Stimulated activated CD4-positive, alpha-beta T cell treated with anti-CD3 and anti-CD28 coated beads, Interleukin-4, amount 100 ng/mL, for 4 hours (primary cell): ENCODE results near the gene INO80.
"Not testable (repeated sequence)": the region's sequence is repeated elsewhere in the genome, so short reads cannot be mapped to it uniquely, and the experiment has no call there.

Experiments used
- DNase-seq, 2 experiments: peaks; one replicate each; pipeline ENCODE4 v3.0.0-alpha.2; 2020

The INO80 gene, protein sequence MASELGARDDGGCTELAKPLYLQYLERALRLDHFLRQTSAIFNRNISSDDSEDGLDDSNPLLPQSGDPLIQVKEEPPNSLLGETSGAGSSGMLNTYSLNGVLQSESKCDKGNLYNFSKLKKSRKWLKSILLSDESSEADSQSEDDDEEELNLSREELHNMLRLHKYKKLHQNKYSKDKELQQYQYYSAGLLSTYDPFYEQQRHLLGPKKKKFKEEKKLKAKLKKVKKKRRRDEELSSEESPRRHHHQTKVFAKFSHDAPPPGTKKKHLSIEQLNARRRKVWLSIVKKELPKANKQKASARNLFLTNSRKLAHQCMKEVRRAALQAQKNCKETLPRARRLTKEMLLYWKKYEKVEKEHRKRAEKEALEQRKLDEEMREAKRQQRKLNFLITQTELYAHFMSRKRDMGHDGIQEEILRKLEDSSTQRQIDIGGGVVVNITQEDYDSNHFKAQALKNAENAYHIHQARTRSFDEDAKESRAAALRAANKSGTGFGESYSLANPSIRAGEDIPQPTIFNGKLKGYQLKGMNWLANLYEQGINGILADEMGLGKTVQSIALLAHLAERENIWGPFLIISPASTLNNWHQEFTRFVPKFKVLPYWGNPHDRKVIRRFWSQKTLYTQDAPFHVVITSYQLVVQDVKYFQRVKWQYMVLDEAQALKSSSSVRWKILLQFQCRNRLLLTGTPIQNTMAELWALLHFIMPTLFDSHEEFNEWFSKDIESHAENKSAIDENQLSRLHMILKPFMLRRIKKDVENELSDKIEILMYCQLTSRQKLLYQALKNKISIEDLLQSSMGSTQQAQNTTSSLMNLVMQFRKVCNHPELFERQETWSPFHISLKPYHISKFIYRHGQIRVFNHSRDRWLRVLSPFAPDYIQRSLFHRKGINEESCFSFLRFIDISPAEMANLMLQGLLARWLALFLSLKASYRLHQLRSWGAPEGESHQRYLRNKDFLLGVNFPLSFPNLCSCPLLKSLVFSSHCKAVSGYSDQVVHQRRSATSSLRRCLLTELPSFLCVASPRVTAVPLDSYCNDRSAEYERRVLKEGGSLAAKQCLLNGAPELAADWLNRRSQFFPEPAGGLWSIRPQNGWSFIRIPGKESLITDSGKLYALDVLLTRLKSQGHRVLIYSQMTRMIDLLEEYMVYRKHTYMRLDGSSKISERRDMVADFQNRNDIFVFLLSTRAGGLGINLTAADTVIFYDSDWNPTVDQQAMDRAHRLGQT (N-terminal part only)

DNA sequence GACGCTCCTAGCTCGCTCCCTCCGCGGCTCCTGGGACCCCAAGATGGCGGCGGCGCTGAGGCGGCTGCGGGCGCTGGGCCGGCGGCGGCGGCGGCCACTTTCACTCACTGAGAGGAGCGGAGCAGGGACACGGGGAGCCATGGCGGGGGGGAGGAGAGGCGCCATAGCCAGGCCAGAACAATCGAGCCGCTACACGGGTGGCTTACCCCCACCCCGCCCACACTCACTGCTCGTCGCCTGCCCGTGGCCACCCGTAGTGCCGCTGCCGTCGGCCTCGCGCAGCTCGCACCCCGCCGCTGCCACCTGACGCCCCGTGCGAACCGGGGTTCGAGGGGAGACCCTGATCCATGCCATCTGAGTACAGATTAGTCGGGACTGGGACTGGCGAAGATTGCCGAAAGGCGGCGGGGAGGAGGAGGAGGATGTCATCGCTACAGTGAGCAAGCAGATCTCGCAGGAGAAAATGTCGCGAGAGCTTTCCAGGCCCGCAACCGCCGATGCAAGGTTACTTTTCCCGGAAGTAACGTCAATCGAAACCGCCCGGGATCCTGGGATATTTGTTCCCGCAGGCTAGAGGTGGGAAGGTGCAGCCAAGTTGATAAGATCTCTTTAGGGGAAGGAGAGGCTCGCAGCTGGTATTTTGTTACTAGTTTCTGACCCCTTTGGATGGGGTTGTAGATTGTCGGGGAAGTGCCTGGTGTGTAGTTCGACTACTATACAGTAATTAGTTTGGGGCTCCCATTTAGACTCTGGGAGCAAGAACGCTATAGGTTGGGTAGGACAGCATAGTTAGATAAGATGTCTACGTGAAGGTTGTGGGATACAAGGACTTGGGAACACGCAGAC, at the start of gene INO80:
Gene INO80, minus strand, starts transcription at position 165 of the 846 bp plus-strand sequence. CDS start 19,970 bp downstream, outside the sequence.
- DNase-seq: peak; percentile 94 to 96

DNA sequence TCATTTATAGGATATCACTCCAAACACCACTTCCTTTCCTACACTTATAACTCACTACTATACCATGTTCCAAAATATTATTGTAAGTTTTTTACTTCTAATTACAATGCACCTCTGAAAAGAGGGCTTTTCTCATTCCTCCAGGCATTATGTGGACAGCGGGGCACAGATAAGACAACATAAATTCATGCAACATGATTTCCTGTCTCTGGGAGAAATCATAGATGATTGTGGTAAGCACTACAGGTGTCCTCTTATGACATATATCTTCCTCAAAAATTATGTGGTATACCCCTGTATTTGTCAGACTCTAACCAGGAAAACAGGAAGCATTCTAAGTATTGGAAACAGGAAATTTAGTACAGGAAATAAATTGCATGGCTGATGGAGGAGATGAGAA, 45.7 kb upstream of the INO80 start:
- DNase-seq: no peak

DNA sequence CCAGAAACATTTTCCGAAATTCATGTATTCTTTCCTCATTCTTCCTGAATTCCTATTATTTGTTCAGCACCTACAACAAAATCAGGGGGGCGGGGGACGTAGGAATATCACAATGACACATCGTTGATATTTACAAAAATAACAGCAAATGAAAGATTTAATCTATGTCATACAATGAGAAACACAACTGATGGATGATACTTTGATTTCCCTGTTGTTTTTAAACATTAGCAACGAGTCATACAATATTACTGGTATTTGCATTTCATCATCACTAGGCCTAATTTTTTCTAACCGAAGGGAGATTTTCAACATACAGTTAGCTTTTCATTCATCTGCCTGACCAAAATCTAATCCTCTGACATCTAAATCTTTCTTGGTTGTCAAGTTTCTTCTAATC, 45.3 kb upstream of the INO80 start:
- no peak for DNase-seq

DNA sequence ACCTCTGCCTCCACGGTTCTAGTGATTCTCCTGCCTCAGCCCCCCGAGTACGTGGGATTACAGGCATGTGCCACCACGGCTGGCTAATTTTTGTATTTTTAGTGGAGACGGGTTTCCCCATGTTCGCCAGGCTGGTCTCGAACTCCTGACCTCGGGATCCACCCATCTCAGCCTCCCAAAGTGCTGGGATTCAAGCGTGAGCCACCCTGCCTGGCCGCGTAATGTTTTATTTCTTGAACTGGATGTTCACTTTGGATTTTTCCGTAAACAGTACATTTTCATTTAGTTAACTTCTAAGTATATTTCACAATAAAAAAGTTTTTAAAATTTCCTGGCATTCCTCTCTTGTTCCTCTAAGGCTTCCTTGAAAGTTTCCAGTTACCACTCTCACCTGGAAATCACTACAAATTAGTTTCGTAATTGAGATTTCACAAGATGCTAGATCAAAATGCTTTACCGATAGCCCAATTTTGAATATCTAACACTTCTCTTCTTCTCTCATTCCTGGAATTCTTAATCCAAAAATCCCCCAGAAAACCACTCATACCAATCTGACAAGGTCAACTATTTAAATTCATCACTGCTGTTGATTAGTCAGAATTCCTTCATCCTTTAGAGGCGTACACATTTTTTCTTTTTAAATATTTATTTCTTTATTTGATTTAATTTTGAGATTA, 44.7 kb upstream of the INO80 start:
- DNase-seq: no peak

DNA sequence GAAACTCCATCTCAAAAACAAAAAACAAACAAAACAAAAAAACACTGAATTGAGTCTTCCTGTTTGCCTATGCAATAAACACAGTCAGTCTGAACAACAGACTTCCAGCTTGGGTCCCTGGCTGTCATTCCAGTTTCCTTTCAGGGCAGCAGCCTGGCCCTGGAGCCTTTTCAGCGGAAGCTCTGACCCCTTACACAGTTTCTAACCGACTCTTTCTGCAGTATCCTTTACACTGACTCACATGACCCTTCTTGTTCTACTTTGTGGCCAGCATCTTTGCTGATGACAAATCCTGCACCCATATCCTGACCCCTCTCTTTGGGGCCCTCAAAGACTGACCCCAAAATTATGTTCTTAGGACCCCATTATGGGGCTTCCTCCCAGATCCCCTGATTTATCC, 38.3 kb upstream of the INO80 start:
- no peak for DNase-seq

DNA sequence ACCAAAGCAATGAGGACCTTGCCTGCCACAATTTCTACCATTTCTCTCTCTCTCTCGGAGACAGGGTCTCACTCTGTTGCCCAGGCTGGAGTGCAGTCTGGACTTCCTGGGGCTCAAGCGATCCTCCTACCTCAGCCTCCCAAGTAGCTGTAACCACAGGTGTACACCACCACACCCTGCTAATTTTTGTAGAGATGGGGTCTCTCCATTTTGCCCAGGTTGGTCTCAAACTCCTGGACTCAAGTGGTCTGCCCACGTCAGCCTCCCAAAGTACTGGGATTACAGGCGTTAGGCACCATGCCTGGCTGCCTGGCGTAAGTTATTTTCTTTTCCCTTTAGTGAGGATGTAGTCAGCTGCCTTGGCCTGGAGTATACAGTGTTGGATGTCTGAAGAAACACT, 37.7 kb upstream of the INO80 start:
- no peak for DNase-seq

DNA sequence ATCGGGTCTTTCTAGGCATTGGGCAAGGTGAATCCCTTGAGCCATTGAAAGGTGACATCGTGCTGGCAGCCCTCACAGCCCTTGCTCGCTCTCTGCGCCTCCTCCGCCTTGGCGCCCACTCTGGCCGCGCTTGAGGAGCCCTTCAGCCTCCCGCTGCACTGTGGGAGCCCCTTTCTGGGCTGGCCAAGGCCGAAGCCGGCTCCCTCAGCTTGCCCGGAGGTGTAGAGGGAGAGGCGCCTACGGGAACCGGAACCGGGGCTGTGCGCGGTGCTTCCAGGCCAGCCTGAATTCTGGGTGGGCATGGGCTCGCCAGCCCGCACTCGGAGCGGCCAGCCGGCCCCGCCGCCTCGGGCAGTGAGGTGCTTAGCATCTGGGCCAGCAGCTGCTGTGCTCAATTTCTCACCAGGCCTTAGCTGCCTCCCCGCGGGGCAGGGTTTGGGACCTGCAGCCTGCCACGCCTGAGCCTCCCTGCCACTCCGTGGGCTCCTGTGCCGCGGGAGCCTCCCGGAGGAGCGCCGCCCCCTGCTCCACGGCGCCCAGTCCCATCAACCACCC, 35.4 kb upstream of the INO80 start:
- no peak for DNase-seq

DNA sequence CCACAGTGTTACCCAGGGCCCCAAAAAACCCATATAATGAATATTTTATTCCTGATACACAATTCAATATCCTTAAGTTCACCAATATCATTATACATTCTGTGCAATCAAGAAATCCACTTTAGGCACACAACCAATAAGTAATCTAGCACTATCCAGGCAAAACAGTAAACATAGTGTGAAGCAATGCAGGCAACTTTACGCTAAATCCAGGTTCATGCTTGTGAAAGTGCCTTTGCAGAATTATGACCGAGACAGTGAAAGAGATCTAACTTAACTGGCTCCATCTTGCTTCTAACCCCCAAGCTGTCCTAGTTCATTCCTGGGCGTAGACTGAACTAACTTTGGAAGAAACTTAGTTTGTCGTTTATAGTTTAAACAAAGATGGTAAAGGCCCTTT, 34.2 kb upstream of the INO80 start:
- DNase-seq: no peak

DNA sequence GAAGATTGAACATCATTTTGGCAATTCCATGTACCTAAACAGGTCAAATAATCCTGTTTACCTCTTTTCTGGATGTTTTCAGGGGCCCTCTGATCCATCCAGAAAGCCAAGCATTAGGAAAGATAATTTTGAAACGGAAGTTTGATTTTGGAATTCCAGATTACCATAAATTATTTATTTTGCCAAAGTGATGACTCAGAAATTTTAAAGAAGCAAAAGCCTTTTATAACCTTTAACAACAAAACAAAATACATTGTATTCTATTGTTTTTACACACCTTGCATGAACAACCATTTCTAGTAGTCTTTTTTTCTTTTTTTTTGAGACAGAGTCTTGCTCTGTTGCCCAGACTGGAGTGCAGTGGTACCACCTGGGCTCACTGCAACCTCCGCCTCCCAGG, 32.0 kb upstream of the INO80 start:
- no peak for DNase-seq

DNA sequence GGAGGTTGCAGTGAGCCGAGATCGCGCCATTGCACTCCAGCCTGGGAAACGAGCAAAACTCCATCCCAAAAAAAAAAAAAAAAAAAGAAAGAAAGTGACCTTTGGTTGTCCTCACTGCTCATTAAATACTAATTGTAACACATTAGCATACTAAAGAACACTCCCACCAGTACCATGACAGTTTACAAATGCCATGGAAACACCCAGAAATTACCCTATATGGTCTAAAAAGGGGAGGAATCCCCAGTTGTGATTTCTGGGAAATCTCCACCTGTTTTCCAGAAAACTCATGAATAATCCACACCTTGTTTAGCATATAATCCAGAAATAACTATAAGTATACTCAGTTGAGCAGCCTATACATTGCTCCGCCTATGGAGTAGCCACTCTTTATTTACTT, 23.5 kb upstream of the INO80 start:
- no peak for DNase-seq

DNA sequence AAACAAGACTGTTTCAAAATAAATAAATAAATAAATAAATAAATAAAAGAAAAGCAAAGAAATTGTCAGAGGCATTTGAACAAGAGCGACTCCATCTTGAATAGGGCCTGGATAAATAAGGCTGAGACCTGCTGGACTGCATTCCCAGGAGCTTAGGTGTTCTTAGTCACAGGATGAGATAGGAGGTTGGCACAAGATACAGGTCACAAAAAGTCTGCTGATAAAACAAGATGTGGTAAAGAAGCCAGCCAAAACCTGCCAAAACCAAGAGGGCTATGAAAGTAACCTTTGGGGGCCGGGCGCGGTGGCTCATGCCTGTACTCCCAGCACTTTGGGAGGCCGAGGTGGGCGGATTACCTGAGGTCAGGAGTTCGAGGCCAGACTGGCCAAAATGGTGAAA, 23.0 kb upstream of the INO80 start:
- DNase-seq: not testable (repeated sequence)

DNA sequence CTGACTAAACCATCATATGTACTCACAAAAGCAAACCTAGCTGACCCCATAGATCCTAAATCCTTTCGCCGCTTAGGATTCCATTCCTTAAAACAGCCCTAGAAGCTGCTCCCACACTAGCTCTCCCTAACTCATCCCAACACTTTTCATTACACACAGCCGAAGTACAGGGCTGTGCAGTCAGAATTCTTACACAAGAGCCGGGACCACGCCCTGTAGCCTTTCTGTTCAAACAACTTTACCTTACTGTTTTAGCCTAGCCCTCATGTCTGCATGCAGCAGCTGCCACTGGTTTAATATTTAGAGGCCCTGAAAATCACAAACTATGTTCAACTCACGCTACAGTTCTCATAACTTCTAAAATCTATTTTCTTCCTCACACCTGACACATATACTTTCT, 19.5 kb upstream of the INO80 start:
- DNase-seq: not testable (repeated sequence)

DNA sequence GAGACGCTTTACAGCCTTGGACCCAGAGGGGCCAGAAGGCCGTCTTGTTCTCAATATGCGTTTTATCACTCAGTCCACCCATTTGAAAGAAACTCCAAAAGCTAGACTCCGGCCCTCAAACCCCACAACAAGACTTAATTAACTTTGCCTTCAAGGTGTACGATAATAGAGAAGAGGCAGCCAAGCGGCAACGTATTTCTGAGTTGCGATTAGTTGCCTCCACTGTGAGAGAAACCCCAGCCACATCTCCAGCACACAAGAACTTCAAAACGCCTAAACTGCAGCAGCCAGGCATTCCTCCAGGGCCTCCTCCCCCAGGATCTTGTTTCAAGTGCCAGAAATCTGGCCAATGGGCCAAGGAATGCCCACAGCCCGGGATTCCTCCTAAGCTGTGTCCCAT, 17.4 kb upstream of the INO80 start:
- no peak for DNase-seq

DNA sequence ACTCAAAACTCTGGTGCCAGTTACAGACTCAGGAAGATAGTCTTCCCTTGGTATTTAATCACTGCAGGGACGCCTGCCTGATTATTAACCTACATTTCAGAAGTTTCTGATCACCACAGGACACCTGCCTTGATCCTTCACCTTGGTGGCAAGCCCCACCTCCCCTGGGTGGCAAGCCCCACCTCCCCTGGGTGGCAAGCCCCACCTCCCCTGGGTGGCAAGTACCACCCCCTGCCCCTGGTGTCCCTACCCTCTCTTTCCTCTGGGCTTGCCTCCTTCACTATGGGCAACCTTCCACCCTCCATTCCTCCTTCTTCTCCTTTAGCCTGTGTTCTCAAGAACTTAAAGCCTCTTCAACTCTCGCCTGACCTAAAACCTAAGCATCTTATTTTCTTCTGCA, 16.0 kb upstream of the INO80 start:
- not testable (repeated sequence) for DNase-seq

DNA sequence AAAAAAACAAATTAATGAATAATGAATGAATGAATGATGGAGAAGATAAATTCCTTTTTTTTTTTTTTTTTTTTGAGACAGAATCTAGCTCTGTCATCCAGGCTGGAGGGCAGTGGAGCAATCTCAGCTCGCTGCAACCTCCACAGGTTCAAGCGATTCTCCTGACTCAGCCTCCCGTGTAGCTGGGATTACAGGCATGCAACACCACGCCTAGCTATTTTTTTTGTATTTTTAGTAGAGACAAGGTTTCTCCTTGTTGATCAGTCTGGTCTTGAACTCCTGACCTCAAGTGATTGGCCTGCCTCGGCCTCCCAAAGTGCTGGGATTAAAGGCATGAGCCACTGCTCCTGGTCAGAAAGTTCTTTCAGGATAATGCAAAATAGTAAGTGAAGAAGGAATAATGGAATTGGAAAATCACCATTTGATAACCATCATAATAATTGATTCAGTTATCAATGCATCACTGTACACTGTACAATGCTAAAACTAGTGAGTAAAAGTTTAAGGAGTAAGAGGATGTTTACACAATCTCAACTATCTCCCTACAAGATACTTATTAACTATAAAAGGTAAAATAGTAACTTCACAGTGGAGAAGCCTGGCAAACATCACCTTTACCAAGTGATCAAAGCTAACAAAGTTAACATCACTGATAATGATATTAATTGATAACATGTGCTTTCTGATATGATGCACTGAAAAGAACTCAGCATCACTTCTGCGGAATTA, 12.3 kb upstream of the INO80 start:
- DNase-seq: no peak

DNA sequence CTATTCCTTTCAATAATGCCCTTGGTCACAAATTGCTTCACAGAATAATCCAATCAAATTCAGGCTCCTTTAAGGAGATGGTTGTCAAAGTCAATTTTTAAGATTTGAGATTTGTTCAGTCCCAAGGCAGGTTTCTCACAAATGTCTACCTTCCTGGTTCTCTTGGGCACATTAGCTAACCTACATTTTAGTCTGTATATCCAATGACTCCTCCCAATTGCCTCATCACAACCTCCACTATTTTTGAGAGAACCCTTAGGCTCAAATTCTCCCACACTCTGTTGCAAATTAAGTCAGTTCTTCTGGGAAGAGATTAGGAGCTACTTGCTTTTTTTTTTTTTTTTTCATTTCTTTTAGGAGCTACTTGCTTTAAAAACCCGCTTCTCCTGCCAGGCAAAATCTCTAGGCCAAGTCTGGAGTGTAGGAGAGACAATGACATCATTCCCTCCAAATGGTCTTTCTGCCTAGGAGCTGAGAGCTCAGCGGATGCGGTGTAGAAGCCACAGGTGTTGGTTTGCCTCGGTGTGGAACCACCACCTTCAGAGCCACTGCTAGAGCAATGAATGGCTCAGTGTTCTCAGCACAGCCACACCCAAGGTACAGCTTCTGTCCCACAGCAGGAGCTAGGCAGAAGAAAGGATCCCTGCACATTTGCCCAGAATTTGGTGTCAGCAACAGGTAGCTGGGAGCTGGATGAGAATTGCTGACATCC, 10.0 kb upstream of the INO80 start:
- no peak for DNase-seq

DNA sequence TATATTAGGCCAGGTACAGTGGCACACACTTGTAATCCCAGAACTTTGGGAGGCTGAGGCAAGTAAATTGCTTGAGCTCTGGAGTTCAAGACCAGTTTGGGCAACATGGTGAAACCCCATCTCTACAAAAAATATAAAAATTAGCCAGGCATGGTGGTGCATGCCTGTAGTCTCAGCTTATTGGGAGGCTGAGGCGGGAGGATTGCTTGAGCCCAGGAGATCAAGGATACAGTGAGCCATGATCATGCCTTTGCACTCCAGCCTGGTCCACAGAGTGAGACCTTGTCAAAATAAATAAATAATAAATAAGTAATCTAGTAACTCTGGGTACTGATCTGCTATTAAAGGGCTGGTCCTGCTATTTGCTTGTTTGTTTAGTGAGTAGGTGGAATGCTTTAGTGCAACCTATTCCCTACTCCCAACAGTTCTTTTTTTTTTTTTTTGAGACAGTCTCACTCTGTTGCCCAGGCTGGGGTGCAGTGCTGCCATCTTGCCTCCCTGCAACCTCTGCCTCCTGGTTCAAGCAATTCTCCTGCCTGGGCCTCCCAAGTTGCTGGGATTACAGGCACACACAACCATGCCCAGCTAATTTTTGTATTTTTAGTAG, 9.1 kb upstream of the INO80 start:
- no peak for DNase-seq

DNA sequence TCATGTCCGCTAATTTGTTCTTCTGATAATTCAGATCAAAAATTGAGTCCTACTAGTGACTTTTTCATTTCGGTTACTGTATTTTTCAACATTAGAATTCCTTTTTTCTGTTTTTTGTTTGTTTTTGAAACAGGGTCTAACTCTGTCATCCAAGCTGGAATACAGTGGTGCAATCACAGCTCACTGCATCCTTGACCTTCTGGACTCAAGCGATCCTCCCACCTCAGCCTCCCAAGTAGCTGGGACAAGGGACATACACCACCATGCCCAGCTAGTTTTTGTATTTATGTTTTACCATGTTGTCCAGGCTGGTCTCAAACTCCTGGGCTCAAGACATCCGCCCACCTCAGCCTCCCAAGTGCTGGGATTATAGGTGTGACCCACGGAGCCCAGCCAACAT, 8.0 kb upstream of the INO80 start:
- DNase-seq: no peak

DNA sequence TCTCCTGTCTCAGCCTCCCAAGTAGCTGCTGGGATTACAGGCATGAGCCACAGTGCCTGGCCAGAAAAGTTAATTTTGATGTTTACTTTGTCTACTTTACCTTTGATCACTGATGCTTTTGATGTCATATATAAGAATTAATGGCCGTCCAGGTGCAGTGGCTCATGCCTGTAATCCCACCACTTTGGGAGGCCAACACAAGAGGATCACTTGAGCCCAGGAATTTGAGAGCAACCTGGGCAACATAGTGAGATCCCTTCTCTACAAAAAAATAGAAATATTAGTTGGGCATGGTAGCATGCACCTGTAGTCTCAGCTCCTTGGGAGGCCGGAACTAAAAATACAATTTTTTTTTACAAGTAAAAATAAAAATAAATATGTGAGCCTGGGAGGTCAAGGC, 6.8 kb upstream of the INO80 start:
- no peak for DNase-seq

DNA sequence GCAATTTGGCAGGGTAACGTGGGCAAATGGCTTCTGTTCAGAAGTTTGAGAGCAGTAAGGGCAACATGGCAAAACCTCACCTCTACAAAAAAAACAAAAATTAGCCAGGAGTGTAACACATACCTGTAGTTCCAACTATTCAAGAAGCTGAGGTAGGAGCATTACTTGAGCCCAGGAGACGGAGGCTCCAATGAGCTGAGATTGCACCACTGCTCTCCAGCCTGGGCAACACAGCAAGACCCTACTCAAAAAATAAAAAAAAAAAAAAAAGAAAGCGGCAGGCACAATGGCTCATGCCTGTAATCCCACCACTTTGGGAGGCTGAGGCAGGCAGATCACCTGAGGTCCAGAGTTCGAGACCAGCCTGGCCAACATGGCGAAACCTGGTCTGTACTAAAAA, 5.9 kb upstream of the INO80 start:
- no peak for DNase-seq
